Measurements from ENCODE around the gene GAD1.

Gene GAD1

DNA sequence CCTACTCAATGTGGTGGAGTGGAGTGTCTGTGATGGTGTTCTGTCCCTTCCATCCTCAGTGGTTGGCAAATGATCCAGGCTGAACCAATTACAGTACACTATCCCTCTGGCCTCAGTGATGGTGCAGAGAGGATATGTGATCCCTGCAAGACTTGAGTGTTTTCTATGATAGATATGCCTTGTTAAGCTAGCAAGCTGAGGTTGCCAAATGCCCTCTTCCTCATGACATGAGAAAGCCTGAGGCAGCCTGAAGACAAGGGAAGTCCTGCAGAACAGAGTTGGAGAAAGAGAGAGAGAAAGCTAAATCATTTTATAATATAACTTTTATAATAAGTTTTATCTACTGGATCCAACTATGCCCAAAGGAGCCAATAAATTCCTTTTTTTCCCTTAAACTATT is 70.8 kb downstream of the GAD1 start:
- no peak for DNase-seq (ENCODE audit: extremely low read depth in 1 of 2, low read depth in 1 of 2)

DNA sequence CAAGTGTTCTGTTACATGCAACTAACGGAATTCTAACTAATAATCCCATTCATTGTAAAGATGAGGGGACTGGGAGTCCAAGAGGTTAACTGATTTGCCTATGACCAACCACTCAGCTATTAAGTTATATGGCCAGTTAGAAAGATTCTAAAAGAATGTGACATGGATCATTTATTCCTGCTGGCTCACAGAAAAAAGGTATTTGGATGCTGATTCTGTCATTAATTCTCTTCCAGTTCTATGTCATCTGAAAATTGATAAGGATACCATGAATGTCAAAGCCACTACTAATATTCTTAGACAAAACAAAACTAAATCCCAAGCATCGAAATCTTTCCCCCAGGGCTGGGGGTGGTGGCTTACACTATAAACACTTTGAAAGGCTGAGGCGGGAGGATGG is 71.2 kb downstream of the GAD1 start:
- no peak for DNase-seq (ENCODE audit: extremely low read depth in 1 of 2, low read depth in 1 of 2)

DNA sequence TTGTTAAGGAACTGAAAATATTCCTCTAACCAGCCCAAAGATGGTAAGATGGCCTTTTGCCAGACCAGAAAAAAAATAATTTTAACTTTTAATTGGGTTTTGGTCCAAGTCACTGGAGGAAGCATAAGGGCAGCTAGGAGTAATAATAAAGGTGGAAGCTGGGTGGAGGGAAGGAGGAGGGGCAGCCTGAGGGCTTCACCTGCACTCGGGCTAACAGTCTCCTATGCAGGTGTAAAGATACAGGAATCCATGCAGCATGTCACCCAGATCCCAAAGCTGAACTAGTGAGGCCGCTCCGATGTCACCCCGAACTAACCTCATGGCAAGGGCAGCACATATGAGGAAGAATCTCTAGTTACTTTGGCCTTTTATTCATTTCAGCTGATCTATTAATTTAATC is 75.2 kb downstream of the GAD1 start:
- no peak for DNase-seq (ENCODE audit: extremely low read depth in 1 of 2, low read depth in 1 of 2)

DNA sequence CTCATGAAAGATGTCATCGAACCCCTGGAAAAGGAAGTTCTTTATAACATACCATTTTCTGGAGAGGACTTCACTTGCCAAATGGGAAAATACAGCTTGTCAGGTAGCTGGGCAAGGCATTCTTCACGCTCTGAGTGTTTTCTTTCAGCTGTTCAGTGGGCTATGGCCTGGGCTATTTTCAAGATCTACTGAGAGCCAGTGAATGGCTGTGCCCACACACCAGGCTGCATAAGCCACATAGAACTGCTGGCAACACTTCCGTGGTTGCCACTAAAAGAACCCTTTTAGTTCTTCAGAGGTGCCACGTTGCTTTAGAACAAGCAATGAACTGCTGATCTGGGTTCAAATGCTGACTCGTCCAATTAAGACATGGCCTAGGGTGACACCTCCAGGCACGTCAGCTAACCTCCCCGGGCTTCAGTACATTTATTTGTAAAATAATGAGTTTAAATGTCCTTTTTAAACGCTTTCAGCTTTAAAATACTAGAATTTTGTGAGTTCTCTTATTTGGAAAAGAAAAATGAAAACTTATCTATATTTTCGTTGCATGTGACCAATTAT is 75.8 kb downstream of the GAD1 start:
- DNase-seq (ENCODE audit: extremely low read depth in 1 of 2, low read depth in 1 of 2), result no peak

DNA sequence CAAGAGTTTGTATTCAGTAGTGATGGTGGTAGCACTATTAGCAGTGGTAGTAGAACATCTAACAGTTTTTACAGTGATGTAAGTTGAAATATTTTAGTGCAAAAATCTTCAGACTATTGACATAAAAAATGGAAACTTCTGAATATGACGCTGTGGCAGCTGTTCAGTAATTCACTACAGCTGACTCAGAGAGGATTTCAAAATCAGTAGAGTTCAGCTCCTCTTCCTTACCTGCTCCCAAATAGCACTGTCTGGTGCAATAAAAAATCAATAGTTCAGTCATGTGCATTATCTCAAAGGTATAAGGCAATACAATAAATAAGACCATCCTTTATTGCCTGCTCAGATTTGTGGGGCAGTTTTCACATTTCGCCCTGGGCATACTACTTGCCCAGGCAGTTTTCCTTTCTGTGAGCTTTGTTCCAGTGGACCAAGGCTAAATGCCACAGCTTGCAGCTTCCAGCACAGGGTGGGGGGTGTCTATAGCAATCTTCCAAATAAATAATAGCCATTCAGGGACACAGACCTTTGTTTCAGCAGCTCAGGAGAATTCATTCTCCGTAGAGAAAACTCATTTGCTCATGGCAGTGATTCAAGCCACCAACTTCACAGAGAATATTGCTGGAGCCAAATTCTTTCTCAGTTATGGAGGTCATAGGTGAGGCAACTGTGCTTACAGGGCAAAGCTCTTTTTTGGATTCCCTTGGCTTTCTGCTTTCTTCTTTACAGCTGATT is 78.5 kb downstream of the GAD1 start:
- DNase-seq (ENCODE audit: extremely low read depth in 1 of 2, low read depth in 1 of 2), result no peak

DNA sequence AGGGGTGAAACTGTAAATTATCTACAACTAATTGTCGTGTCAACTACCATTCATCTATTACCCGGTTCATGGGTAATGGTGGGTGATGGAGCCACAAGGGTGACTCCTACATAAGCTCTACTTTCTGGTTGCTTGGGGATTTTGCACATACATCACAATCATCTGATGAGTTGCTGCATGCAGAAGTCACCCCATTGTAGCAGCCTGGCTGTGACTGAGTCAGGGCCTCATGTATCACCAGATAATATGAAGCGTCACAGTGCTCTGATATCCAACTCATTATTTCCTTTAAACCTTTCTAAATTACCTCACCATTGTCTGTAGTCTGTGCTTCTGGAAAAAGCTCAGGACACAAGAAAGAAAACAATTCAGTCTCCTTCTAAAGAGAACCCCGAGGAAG is 79.9 kb downstream of the GAD1 start:
- DNase-seq (ENCODE audit: extremely low read depth in 1 of 2, low read depth in 1 of 2), result no peak

DNA sequence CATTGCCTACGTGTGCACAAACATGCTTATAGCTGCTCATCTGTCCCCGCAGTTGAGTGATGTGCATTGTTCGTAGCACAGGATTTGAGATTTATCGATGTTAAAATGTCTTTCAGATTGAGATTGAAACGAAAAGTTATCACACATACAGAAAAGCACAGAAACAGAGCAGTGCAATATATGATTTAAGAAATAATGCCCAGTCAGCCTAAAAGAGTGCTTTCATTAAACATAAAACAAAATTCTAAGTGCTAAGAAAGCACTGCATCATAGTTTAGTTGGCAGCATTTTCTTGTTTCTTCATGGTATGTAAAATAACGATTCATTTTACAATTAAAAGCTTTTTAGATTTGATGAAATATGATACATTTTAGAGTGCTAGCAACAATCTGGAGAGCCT is 80.4 kb downstream of the GAD1 start:
- no peak for DNase-seq (ENCODE audit: extremely low read depth in 1 of 2, low read depth in 1 of 2)

DNA sequence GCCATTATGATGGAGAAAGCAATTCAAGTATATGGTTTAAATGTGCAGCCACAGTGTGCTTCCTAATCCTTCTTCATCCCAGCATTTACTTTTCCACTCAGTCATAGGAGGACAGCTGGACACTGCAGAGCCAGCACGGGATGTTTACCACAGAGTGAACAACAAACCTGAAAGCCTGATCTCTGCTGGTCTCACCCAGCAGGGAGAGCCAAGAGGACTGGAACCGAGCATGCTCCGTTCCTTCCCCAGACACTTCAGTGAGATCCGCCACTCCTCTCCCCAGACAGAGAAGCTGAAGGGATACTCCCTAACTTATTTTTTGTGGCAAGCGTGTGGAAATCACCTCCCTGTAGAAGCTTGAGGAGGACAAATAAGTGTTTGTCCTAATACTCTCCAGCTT is 89.2 kb downstream of the GAD1 start:
- no peak for DNase-seq (ENCODE audit: extremely low read depth in 1 of 2, low read depth in 1 of 2)
